Measurements from ENCODE around the gene HMG20B.
"Not testable (repeated sequence)": the region's sequence is repeated elsewhere in the genome, so short reads cannot be mapped to it uniquely, and the experiment has no call there.

HMG20B gene

DNA sequence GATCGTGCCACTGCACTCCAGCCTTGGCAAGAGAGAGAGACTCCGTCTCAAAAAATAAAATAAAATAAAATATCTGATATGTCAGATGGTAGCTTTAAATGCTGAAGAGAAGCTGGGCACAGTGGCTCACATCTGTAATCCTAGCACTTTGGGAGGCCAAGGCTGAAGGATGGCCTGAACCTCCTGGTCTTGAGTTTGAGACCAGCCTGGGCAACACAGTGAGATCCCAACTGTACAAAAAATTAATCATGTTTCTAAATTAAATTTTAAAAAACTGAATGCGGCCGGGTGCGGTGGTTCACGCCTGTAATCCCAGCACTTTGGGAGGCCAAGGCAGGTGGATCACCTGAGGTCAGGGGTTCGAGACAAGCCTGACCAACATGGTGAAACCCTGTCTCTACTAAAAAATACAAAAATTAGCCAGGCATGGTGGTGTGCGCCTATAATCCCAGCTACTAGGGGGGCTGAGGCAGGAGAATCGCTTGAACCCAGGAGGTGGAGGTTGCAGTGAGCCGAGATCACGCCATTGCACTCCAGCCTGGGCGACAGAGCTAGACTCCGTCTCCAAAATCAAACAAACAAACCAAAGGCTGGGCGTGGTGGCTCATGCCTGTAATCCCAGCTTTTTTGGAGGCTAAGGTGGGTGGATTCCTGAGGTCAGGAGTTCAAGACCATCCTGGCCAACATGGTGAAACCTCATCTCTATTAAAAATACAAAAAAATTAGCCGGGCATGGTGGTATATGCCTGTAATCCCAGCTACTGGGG is 11.5 kb downstream of the HMG20B start:
- not testable (repeated sequence) for DNase-seq (ENCODE audit: low read depth, low spot score)

DNA sequence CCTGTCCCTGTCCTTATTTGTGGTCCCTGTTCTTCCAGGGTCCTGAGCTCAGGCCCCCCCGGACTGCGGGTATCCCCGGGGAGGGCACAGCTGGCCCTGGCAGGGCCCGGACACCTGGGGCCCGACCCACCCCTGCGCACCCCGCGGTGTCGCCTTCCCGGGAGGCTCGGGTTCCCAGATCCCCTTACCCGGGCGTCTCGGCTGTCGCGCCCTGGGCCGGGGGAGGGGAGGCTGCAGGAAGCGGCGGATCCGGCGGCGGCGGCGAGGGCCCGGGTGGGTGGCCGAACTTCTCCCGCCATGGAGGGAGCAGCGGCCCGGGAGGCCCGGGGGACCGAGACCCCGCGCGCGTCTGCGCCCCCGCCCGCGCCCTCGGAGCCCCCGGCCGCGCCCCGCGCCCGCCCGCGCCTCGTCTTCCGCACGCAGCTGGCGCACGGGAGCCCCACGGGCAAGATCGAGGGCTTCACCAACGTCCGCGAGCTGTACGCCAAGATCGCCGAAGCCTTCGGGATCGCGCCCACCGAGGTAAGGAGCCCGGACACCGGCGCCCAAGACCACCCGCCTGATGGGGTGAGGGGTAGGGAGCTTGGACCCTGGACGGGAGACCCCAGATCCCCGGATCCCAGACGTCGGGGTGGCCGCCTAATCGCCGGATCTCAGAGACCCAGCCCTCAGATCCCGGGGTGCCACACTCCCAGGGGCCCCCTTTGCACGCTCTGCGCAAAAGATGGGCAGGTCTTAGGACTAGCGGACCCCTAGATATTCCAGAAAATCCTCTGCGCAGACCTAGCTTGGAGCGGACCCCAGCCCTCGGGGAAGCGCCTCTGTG is 12.8 kb downstream of the HMG20B start, which contains the start of gene GIPC3:
Gene GIPC3, plus strand, starts transcription at position 178 of the 826 bp plus-strand sequence. Its CDS starts 120 bp downstream, at position 298.
- DNase-seq (ENCODE audit: low read depth, low spot score): no peak

DNA sequence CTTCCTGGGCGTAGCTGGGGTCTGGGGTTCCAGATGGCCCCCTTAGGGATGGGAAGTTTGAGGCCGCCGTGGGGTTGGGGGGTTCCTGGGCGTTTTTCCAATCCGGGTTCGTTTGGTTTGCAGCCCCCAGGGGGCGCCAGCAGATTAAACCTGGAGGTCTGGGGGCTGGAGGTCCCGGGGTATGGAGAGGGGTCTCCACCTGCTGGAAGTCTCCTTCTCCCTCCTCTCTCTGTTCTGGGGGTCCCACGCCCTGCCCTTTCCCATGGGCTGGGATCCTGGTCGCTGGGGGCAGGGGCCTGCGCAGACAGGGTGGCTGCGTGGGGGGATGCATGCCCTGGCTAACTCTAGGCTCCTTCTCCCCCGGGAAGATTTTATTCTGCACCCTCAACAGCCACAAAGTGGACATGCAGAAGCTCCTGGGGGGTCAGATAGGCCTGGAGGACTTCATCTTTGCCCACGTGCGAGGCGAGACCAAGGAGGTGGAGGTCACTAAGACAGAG is 13.4 kb downstream of the HMG20B start:
- DNase-seq (ENCODE audit: low read depth, low spot score): no peak

DNA sequence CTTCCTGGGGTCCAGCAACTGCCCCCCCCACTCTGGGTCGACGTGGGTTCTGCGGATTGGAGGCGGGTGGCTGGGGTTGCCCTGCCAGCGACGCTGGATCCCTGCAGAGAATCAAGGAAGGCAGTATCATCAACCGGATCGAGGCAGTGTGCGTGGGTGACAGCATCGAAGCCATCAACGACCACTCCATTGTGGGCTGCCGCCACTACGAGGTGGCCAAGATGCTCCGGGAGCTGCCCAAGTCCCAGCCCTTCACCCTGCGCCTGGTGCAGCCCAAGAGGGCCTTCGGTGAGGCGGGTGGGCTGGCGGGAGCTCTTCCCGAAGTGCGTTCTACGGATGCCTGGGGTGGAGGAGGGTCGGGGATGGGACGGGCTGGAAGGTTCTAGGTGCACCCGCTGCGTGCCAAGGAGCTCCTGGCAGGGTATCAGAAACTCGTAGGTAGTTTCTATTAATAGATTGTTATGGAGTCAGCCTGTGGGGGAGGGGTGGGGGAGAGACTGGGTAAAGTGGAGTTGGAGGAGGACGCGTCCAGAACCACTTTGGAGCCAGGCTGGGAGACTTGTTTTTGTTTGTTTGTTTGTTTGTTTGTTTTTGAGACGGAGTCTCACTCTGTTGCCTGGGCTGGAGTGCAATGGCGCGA is 14.1 kb downstream of the HMG20B start:
- no peak for DNase-seq (ENCODE audit: low read depth, low spot score)

DNA sequence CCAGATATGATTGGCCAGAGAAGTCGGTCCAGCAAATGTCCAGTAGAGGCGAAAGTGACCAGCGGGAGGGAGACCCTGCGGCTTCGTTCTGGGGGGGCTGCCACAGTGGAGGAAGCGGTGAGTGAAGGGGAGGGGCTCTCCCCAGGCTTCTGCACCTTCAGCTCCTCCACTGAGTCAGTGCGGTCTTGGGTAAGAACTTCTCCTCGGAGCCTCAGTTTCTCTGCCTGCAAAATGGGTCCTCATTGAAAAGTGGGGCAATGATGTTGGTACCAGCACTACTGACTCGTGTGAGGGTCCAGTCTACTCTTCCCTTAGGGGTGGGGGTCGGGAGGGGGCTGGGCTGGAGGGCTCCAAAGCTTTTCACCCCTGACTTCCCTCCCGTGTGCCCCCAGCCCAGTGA is 16.7 kb downstream of the HMG20B start:
- no peak for DNase-seq (ENCODE audit: low read depth, low spot score)

DNA sequence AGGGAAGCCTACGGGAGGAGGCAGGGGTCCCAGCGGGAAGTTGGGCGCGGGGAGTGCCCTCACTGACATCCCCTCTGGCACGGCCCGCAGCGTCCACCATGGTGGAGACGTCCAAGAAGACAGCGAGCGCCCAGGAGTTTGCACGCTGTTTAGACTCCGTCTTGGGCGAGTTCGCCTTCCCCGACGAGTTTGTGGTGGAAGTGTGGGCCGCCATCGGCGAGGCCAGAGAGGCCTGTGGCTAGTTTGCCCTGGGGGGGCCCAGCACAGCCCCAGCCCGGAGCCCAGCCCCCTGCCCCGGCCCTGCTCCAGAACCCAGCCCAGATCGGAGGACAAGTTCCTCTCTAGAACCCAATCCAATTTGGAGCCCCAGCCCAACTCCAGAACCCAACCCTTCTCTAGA is 17.2 kb downstream of the HMG20B start:
- no peak for DNase-seq (ENCODE audit: low read depth, low spot score)

DNA sequence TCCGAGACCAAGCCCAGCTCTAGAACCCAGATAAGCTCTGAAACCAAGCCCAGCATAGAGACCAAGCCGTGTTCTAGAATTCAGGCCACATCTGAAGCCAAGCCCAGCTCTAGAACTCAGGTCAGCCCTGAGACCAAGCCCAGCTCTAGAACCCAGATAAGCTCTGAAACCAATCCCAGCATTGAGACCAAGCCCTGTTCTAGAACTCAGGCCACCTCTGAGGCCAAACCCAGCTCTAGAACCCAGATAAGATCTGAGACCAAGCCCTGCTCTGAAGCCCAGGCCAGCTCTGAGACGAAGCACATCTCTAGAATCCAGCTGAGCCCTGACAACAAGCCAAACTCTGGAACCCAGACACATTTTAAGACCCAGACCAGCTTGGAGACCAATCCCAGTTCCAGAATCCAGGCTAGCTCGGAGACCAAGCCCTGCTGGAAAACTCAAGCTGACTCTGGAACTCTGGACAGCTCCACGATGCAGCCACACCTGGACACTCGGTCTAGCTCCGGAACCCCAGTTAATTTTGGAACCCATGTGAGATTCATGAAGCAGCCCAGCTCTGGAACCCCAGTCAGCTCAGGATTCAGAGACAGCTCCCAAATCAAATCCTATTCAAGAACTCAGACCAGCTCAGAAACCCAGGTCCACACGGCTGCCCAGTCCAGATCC is 18.4 kb downstream of the HMG20B start:
- DNase-seq (ENCODE audit: low read depth, low spot score): no peak

DNA sequence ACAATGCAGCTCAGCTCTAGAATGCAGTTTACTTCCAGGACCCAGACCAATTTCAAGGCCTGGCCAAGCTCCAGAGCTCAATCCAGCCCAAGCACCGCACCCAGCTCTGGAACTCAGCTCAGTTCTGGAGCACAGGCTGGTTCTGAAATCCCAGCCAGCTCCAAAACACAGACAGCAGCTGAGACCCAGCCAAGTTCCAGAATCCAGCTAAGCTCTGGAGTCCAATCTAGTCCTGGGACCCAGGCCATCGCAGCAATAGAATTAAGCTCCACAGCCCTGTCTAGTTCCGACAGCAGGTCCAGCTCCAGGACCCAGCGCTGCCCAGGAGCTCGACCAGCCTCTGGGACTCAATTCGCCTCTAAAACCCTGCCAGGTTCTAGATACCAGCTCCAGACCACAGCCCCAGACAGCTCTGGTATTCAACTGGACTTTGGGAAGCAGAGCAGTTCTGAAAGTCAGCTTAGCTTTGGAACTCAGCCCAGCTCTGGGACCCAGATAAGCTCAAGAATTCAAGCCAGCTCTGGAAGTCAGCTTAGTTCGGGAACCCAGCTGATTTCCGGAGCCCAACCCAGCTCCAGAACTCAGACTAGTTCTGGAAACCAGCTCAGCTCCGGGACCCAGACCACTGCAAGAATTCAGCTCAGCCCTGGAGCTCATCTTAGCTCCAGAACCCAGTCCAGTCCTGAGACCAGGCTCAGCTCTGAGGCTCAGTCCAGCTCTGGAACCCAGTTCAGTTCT is 19.3 kb downstream of the HMG20B start:
- no peak for DNase-seq (ENCODE audit: low read depth, low spot score)

DNA sequence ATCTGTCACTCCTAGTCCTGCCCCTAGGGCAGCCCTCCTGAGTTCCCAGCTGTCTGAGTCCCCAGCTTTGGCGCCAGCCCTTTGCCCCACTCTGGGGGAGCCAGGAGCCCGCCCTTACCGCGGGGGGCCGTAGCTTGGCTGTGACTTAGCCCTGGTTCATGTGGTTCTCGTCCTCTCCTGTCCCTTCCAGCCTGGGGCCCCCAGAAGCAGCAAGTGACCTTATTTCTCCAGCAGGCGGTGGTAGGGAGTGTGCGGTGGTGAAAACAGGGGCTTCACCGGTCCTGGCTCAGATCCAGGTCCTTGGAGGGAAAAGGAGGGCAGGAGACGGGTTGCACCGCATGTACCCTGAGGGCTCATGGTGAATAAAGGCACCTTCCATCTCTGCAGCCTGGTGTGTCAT is 20.4 kb downstream of the HMG20B start:
- DNase-seq (ENCODE audit: low read depth, low spot score): no peak

DNA sequence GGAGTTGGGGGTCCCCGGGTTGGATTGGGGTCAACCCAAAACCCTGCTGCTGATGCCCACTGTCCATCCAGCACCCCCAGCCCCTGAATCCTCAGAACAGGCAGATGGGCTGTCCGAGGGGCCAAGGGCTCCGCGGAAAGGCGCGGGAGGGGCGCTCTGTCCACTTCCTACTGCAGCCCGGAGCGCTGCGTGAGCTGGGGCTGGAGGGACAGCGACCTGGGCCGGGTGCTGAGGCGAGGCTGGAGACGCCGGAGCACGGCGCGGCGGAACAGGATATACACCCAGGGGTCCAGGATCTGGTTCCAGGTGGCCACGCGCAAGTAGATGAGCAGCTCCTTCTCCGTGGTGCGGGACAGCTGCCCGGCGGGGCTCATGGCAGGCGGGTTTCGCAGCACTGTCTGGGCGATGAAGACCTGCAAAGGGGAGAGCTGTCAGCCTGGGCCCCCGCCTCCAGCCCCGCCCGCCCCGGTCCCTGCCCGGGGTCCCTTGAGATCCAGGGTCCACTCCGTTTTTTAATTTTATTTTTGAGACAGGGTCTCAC is 22.8 kb downstream of the HMG20B start:
- no peak for DNase-seq (ENCODE audit: low read depth, low spot score)

DNA sequence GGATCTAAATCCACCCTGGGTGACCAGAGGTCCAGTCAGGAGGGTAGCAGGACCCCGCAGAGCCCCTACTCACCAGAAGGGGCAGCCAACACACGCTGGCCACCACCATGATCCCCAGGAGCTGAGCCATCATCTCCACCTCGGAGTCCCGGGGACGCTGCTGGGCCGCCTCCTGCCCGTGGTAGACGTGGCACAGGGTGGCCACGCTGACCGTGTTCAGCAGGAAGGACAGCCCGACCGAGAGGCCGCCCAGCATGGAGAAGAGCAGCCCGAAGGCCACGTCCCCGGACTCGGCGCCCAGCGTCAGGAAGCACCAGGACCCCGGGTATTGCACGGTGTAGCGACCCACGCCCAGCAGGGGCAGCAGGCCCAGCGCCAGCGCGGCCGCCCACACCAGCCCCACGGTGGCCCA is 27.0 kb downstream of the HMG20B start:
- no peak for DNase-seq (ENCODE audit: low read depth, low spot score)

DNA sequence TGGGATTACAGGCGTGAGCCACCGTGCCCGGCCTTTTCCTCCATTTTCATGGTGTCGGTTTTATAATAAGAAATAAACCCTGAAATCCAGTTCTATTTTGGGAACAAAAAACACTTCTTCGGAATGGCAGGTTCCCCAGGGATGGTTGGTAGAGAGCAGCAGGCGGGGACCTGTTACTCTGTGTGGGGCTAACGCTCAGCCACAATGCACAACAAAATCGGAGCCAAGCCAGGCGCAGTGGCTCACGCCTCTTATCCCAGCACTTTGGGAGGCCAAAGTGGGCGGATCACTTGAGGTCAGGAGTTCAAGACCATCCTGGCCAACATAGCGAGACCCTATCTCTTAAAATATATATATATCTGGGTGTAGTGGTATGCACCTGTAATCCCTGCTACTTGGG is 28.3 kb downstream of the HMG20B start:
- no peak for DNase-seq (ENCODE audit: low read depth, low spot score)

DNA sequence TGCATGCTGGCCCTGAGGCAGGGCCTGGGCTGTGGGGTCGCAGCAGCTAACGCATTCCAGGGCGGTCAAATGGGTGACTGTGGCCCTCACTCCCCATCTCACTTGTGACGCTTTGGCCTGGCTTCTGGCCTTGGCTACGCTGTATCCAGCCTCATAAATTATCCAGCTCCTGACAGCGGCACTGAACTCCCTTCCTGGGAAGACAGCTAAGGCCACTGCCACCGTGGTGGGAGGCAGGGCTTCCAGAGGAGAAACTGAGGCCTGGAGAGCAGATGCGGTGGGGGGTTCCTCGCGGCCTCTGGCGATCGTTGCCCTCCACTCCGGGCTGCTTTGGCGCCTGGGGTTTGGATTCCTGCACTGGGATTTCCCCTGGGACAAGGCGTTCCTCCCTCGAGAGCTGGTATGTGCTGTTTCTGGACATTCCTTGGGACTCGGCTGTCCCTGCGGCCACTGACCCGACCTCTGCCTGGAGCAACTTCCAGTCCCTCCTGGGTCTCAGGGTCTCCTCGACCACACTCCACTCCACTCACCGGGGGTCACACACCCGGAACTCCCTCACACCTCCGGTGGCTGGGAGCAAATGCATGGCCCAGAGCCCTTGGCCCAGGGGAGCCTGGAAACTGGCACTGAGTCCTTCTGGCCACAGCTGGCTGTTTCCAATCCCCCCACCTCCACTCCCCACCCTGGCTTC is 30.5 kb downstream of the HMG20B start:
- no peak for DNase-seq (ENCODE audit: low read depth, low spot score)

DNA sequence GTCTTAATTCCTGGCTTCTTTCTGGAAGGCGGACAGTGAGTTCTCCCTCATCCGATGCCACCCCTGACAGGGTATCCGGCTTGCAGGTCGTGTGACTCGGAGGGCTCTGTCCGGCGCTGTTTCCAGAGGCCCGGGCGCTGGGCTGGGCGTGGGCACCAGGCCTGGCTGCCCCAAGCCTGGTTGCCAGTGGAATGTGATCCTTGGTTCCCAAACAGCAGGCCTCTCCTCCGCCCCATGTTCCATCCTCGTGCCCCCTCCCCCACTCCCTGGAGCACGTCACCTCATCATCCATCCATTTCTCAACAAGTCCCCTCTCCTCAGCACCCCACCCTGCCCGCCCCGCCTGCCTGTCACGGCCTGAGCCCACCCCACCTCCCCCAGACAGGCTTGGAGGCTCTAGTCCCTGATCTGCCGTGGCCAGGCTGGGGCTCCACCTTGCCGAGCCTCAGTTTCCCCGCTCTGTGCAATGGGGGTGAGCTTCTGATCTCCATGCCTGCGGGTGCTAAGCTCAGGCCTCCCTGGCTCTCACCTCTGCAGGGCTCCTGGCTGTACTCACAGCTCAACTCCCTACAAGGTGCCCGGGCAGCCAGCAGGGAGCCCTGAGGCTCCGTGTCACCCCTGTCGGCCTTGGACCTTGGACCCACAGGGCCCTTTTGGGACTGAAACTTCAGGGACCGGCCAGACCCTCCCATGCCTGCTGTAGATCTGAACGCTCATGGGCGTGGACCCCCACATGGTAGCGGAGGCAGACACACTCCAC is 31.7 kb downstream of the HMG20B start:
- no peak for DNase-seq (ENCODE audit: low read depth, low spot score)

DNA sequence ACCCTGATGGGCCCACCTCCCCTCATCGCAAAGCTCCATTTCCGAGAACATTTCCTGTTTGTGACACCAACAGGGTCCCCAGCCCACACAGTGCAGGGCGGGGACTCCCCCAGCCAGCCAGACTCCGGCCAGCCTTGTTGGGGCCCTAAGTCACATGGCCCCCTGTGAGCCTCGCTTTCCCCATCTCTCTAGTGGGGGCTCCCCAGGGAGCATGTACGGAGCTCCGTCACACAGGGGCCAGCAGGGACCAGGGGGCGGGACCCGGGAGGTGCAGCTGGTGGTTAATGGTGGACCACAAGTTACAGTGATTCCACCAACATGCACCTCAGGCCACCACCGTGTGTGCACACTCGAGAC is 32.2 kb downstream of the HMG20B start:
- no peak for DNase-seq (ENCODE audit: low read depth, low spot score)

DNA sequence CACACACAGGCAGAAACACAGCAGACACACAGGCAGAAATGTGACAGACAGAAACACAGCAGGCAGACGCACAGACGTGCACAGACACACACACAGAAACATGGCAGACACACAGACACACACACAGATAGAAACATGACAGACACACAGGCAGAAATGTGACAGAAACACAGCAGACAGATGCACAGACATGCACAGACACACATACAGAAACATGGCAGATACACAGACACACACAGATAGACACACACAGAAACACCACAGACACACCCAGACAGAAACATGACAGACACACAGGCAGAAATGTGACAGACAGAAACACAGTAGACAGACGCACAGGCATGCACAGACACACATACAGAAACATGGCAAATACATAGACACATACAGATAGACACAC is 32.6 kb downstream of the HMG20B start:
- DNase-seq (ENCODE audit: low read depth, low spot score): no peak

DNA sequence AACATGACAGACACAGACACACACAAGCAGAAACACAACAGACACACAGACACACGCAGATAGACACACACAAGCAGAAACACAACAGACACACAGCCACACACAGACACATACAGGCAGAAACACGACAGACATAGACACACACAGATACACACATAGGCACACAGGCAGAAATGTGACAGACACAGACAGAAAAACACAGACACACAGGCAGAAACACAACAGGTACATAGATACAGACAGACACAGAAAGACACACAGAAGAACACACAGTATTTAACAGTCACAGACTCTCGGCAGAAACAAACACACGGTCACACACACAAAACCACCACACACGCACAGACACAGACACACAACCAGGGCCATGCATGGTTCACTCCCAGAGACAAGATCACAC is 33.0 kb downstream of the HMG20B start:
- DNase-seq (ENCODE audit: low read depth, low spot score): no peak

DNA sequence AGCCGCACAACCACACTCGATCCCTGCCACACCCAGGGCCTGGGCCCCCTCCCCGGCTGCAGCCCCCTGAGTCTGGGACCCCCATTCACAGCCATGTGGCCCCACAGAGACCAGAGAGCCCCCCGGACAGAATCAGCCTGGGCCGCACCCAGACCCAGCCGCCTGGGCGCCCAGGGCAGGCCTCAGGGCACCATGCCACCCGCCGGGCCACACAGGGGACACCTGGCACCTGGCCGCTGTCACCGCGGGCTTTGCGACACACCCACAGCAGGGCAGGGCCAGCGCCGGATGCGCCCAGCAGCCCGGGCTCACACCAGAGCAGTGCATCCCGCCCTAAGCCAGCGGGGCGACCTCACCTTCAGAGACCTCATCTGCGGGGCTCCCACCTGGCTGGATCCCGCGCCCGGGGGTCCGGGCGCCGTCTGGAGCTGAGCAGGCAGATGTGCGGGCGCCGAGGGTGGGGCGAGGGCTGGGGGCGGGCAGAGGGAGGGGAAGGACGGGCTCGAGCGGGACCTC is 33.5 kb downstream of the HMG20B start:
- DNase-seq (ENCODE audit: low read depth, low spot score): no peak

DNA sequence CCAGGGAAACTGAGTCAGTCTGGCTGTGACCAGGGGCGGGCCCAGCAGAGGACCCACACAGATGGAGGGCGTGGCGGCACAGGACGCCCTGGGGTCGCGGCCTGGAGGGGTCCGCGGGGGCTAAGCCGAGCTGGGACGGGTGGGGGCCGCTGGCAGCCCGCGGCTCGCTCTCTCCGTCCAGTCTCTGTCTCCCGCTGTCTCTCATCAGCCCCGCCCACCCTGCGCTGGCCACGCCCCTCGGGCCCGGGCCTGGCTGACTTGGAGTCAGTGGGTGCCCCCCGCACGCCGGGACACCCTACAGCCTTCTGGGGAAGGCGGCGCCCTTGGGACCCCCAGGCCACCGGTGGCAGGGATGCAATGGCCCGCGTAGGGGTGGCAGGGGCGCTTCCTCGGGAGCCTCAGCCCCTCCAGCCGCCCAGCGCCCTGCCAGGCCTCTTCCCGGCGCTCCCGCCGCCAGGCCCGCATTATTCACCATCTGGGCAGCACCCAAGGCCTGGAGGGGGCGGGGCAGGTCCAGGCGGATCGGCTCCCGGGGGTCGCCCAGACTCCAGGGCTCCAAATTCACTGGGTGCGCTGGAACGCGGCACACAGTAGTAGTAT is 34.0 kb downstream of the HMG20B start, which contains the start of gene TBXA2R:
Gene TBXA2R, minus strand, starts transcription at position 186 of the 600 bp plus-strand sequence. CDS start 6,241 bp downstream, outside the sequence.
- DNase-seq (ENCODE audit: low read depth, low spot score): no peak

Measured in brain pericyte (primary cell).